Fibroblast of mammary gland (primary cell): ENCODE results near the gene FRA10AC1.

Experiments
- DNase-seq: peaks from one replicate; pipeline ENCODE4 v3.0.0-alpha.2; 2010; ENCODE audit warnings: low read depth
- H3K4me3 ChIP-seq: 2 replicates; pipeline ENCODE4 v1.5.1; 2011; ENCODE audit warnings: low read depth, mild to moderate bottlenecking, low read length, moderate library complexity; ENCODE audit not compliant: control insufficient read depth
- TF ChIP-seq, protein P1 (sequence below): conservative IDR thresholded peaks from 2 replicates; pipeline ENCODE4 v1.5.1; 2011; ENCODE audit warnings: low read depth, low read length, inconsistent platforms; ENCODE audit not compliant: control insufficient read depth, insufficient read depth

The FRA10AC1 gene

DNA sequence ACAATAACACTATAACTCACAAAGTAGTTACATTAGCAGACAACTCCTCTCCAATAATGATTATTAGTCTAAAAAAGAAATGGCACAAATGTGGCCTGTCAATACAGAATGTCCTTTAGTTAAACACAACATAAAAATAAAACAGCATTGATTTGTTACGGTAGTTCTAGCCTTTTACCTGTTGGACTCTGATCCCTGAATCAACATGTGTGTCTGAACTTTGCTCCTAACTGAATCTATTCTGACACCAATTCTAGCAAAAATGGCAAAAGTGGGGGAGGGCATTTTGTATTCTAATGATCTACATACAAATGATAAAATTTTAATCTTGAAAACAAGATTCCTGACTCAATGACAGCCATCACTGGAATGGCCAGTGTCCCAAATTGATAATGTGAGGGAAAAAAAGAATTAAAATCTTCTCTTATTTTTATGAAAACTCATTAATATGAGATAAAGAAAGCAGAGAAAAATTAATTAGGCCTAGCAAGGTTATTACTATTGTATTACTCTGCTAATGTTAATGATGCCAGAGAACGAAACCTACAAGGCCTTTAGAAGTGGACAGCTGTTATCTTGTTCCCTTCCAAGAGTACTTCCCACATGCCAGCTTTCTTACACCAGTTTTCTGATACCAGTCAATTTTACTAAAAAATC lies 30.2 kb downstream of the FRA10AC1 start:
- no peak overlapping the region for H3K4me3 ChIP-seq
- TF ChIP-seq, protein P1, sequence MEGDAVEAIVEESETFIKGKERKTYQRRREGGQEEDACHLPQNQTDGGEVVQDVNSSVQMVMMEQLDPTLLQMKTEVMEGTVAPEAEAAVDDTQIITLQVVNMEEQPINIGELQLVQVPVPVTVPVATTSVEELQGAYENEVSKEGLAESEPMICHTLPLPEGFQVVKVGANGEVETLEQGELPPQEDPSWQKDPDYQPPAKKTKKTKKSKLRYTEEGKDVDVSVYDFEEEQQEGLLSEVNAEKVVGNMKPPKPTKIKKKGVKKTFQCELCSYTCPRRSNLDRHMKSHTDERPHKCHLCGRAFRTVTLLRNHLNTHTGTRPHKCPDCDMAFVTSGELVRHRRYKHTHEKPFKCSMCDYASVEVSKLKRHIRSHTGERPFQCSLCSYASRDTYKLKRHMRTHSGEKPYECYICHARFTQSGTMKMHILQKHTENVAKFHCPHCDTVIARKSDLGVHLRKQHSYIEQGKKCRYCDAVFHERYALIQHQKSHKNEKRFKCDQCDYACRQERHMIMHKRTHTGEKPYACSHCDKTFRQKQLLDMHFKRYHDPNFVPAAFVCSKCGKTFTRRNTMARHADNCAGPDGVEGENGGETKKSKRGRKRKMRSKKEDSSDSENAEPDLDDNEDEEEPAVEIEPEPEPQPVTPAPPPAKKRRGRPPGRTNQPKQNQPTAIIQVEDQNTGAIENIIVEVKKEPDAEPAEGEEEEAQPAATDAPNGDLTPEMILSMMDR, result no peak
- DNase-seq, result no peak

DNA sequence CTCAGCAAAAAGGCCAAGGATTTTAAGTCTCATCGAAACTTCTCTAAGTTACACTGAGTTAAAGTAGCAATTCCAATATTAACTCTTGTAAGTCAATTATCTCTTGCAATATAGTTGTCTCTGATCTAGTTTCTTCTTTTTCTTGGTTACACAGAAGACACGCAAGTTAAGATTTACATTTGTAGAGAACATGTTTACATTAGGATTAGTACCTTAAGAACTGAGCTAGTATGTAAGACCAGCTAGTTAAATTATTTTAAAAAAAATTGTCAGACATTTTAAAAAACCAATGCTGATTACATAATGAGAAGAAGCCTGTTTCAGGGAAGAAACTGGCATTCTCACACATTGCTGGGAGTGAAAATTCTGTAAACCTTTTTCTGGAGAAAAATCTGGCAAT lies 31.4 kb downstream of the FRA10AC1 start:
- TF ChIP-seq, protein P1, result no peak
- no peak for DNase-seq
- no peak overlapping the region for H3K4me3 ChIP-seq

DNA sequence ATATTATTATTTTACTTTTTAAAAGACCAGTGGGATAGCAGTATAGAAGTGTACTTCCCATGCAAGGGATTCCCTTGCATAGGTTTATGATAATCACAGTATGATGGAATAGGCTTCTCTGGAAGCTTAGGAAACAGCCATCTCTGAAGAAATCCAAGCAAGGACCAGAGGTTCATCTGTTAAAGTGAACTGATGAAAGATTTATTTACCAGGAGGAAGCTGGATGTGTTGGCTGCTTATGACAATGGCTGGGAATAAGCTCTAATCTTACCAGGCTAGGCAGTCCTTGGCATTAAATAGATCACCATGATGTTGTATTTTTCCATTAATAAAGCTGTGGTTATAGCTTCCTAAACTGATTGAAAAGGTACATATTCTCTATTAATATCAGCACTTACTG lies 32.0 kb downstream of the FRA10AC1 start:
- no peak overlapping the region for H3K4me3 ChIP-seq
- DNase-seq, result no peak
- TF ChIP-seq, protein P1, result no peak

- DNase-seq, result no peak
- H3K4me3 ChIP-seq, result no peak overlapping the region
- TF ChIP-seq, protein P1, result no peak
Observed at GRCh38 chr10:93667795-93668194, 34.6 kb downstream of the FRA10AC1 start.

GRCh38 chr10:93666030-93666429 lies 36.4 kb downstream of the FRA10AC1 start:
- no peak for DNase-seq
- TF ChIP-seq, protein P1, result no peak
- H3K4me3 ChIP-seq, result no peak overlapping the region

GRCh38 chr10:93657757-93658156 lies 44.6 kb downstream of the FRA10AC1 start:
- H3K4me3 ChIP-seq, result no peak overlapping the region
- TF ChIP-seq, protein P1, result no peak
- DNase-seq, result no peak

DNA sequence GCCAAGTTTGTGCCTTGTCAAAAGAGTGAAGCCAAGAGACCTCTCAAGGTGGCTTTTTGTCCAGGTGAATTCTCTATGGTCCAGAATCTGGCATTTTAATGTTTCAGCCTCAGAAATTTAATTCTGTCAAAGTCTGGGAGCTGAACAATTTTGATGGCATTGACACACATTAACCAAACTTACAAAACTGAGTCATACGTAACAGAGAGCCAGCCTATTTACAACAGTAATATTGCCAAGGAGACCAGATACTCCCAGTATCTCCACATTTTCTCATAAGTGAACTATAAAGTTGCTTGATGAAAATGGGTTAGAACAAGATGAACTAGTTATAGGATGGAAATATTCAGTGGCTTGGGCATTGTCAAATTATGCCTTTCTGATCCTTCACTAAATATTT lies 46.2 kb downstream of the FRA10AC1 start:
- TF ChIP-seq, protein P1, result no peak
- no peak overlapping the region for H3K4me3 ChIP-seq
- peak; percentile 3 for DNase-seq
